Dendritic cell treated with granulocyte-macrophage colony-stimulating factor and Interleukin-4, amounts not matched to agents 40 ng/mL and 50 ng/mL, for 4 days (primary cell): ENCODE results near the gene DNAJC15.
A peak's percentile ranks its signal among the peaks of the same experiment; 100 is the strongest.
"Not testable (repeated sequence)": the region's sequence is repeated elsewhere in the genome, so short reads cannot be mapped to it uniquely, and the experiment has no call there.

Experiments used
- H3K27ac Mint-ChIP-seq: one replicate; pipeline ENCODE4 v1.8.0; 2022; ENCODE audit warnings: mild to moderate bottlenecking, mixed read lengths
- H3K27me3 Mint-ChIP-seq: one replicate; pipeline ENCODE4 v1.8.0; 2022; ENCODE audit warnings: mild to moderate bottlenecking, mixed read lengths
- H3K36me3 Mint-ChIP-seq: one replicate; pipeline ENCODE4 v1.8.0; 2022; ENCODE audit warnings: low read depth, mixed read lengths
- H3K4me1 Mint-ChIP-seq: one replicate; pipeline ENCODE4 v1.8.0; 2022; ENCODE audit warnings: low read depth, mixed read lengths
- H3K4me3 Mint-ChIP-seq: one replicate; pipeline ENCODE4 v1.8.0; 2022; ENCODE audit warnings: mild to moderate bottlenecking, moderate library complexity, mixed read lengths
- H3K9me3 Mint-ChIP-seq: one replicate; pipeline ENCODE4 v1.8.0; 2022; ENCODE audit warnings: mixed read lengths
- intact Hi-C: fragments of 100-400 bp; cut with micrococcal nuclease; formaldehyde crosslinking; loops from one replicate; pipeline ENCODE4 v1.15.0; 2022

Gene DNAJC15

DNA sequence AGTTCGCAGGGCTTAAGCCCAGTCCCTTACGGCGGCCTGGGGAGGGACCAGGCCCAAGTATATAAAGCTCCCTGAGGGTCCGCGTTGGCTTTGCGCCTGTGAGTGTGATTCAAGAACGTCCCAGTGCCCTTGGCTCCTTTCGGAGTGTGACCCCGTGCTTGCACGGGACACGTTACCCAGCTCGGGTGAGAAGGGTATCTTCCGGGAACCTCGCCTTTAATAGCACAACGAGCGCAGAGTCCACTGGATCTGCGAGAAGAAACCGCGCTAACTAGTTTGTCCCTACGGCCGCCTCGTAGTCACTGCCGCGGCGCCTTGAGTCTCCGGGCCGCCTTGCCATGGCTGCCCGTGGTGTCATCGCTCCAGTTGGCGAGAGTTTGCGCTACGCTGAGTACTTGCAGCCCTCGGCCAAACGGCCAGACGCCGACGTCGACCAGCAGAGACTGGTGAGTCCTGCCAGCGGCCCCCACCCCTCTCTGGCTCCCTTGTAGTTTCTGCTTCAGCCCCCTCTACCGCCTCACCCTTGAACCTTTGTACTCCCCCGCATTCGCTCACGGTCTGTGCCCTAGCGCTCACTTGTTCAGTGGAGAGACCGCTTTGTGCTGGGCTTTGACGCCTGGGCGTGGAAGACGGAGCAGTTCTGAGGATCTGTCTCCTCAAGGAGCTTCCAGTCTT, at the start of gene DNAJC15:
DNAJC15 (plus strand) TSS at position 298 of the 675 bp plus-strand sequence; CDS start at position 339, 41 bp downstream.
- Mint-ChIP-seq H3K9me3 (no peaks in the 10 kb centered on the region), H3K36me3 (peaks cover 20% of the 10 kb centered on the region), H3K4me3 (peak within 1 kb of the TSS; percentile 96), H3K27ac (peak within 1 kb of the TSS; percentile 98), H3K27me3 (no peaks in the 10 kb centered on the region), H3K4me1 (peaks cover 37% of the 10 kb centered on the region)
- intact Hi-C loops: loop anchor here (2.0 kb wide), 2 partner anchors 27 to 53 kb away; no protein-coding TSS in a partner anchor

GRCh38 chr13:42976066-42976465, 47.3 kb upstream of the DNAJC15 start:
- Mint-ChIP-seq H3K27me3 (no peaks in the 10 kb centered on the region), H3K36me3 (peaks cover 23% of the 10 kb centered on the region), H3K27ac (no peak overlapping the region), H3K9me3 (peaks cover 6% of the 10 kb centered on the region), H3K4me3 (no peak overlapping the region), H3K4me1 (no peaks in the 10 kb centered on the region)
- intact Hi-C loops: no loop called here

- H3K4me1 Mint-ChIP-seq: no peaks in the 10 kb centered on the region
- H3K9me3 Mint-ChIP-seq: peaks cover 6% of the 10 kb centered on the region
- intact Hi-C loops: no loop called here
- no peak overlapping the region for H3K27ac Mint-ChIP-seq
- H3K4me3 Mint-ChIP-seq: no peak overlapping the region
- peaks cover 23% of the 10 kb centered on the region for H3K36me3 Mint-ChIP-seq
- no peaks in the 10 kb centered on the region for H3K27me3 Mint-ChIP-seq
These were observed 46.1 kb upstream of the DNAJC15 start for GRCh38 chr13:42977219-42977659.

GRCh38 chr13:42981317-42981716, 42.1 kb upstream of the DNAJC15 start:
- H3K4me1 Mint-ChIP-seq: peaks cover 18% of the 10 kb centered on the region
- no peak overlapping the region for H3K4me3 Mint-ChIP-seq
- H3K27ac Mint-ChIP-seq: no peak overlapping the region

GRCh38 chr13:42981853-42982252, 41.5 kb upstream of the DNAJC15 start:
- H3K4me1 Mint-ChIP-seq: peaks cover 20% of the 10 kb centered on the region
- intact Hi-C loops: no loop called here
- H3K4me3 Mint-ChIP-seq: no peak overlapping the region
- H3K27me3 Mint-ChIP-seq: no peaks in the 10 kb centered on the region
- H3K9me3 Mint-ChIP-seq: peaks cover 6% of the 10 kb centered on the region
- H3K27ac Mint-ChIP-seq: no peak overlapping the region
- H3K36me3 Mint-ChIP-seq: peaks cover 23% of the 10 kb centered on the region

More at GRCh38 chr13:42981317-42981716, 42.1 kb upstream of the DNAJC15 start:
- Mint-ChIP-seq H3K36me3 (peaks cover 23% of the 10 kb centered on the region), H3K27me3 (no peaks in the 10 kb centered on the region), H3K9me3 (peaks cover 6% of the 10 kb centered on the region)
- intact Hi-C loops: no loop called here

GRCh38 chr13:42984026-42984425, 39.4 kb upstream of the DNAJC15 start:
- peaks cover 6% of the 10 kb centered on the region for H3K9me3 Mint-ChIP-seq
- no peaks in the 10 kb centered on the region for H3K27me3 Mint-ChIP-seq
- H3K4me1 Mint-ChIP-seq: peaks cover 20% of the 10 kb centered on the region
- intact Hi-C loops: no loop called here
- no peak overlapping the region for H3K27ac Mint-ChIP-seq
- H3K36me3 Mint-ChIP-seq: peaks cover 23% of the 10 kb centered on the region
- no peak overlapping the region for H3K4me3 Mint-ChIP-seq

GRCh38 chr13:42984691-42985090, 38.7 kb upstream of the DNAJC15 start:
- no peak overlapping the region for H3K4me3 Mint-ChIP-seq
- H3K9me3 Mint-ChIP-seq: peaks cover 6% of the 10 kb centered on the region
- no peaks in the 10 kb centered on the region for H3K27me3 Mint-ChIP-seq
- intact Hi-C loops: no loop called here
- peaks cover 21% of the 10 kb centered on the region for H3K36me3 Mint-ChIP-seq
- H3K4me1 Mint-ChIP-seq: peaks cover 20% of the 10 kb centered on the region
- H3K27ac Mint-ChIP-seq: peak overlapping the region; percentile 16

GRCh38 chr13:42985312-42986175, 37.8 kb upstream of the DNAJC15 start:
- Mint-ChIP-seq H3K4me3 (no peak overlapping the region), H3K27me3 (no peaks in the 10 kb centered on the region), H3K9me3 (peaks cover under 1% of the 10 kb centered on the region), H3K4me1 (peaks cover 27% of the 10 kb centered on the region), H3K36me3 (peaks cover 13% of the 10 kb centered on the region), H3K27ac (no peak overlapping the region)
- intact Hi-C loops: no loop called here

DNA sequence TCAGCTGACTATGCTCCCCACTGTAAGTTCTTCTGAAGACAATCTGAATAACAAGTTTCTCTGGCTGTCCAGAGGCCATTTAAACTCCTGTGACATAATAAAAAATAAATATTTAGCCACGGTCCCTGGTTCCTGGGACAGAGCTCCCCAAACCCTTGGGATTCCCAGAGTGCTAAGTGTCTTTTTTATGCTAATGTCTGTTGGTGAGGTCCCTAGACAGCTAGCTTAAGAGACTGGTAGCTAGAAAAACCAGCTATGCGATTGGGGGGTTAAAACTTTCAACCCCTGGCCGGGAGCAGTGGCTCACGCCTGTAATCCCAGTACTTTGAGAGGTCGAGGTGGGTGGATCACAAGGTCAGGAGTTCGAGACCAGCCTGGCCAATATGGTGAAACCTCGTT, 37.2 kb upstream of the DNAJC15 start:
- Mint-ChIP-seq H3K36me3 (peaks cover 13% of the 10 kb centered on the region), H3K27me3 (no peaks in the 10 kb centered on the region), H3K9me3 (no peaks in the 10 kb centered on the region), H3K27ac (no peak overlapping the region), H3K4me3 (no peak overlapping the region), H3K4me1 (peaks cover 32% of the 10 kb centered on the region)
- intact Hi-C loops: no loop called here

DNA sequence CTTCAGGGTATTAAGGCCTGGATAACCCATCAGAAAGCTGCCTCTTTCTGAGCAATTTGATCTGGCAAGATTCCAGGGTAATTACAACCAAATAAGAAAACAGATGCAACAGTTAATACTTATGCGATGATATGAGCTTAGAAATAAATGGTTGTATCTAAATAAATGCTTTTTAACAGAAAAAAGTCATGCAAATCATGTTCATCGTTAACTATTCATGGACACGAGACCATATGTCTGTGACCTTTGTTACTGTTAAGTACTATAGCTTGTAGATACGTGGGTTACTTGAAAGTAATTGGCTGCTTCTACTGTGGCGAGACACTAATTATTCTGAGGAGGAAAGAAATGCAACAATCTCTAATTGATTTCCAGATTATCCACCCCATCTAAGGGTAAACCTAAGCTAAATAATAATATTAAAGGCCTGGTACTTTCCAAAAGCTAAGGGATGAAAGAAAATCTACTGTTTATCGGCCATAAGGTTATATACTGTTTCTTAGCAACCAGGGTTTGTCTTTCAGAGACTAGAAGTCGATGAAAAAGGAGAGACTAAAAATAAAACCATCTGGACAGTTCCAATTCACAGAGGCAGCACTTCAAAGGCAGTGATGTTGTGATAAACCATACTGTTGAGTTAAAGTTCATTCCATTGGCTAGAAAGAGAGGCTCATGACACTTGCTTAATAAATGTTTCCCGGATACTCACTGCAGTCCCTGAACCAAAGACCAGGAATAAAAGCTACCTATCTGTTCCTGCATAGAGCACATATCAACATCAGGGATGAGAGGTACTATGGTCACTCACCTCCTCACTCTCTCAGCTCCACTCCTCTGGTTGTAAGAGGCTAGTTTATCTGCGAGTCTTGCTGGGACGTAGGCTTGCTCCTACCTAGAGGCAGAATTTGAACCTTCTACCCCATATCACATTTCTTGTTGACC, 32.8 kb upstream of the DNAJC15 start:
- Mint-ChIP-seq H3K36me3 (peaks cover 12% of the 10 kb centered on the region), H3K4me3 (peak overlapping the region; percentile 96), H3K9me3 (no peaks in the 10 kb centered on the region), H3K27ac (peak overlapping the region; percentile 98), H3K4me1 (peaks cover 36% of the 10 kb centered on the region), H3K27me3 (no peaks in the 10 kb centered on the region)
- intact Hi-C loops: loop anchor here (5.0 kb wide), 1 partner anchor 57 kb away; no protein-coding TSS in a partner anchor

GRCh38 chr13:42991233-42991897, 32.0 kb upstream of the DNAJC15 start:
- H3K27me3 Mint-ChIP-seq, H3K9me3 Mint-ChIP-seq, H3K36me3 Mint-ChIP-seq: not testable (repeated sequence)
- peak overlapping the region; percentile 98 for H3K27ac Mint-ChIP-seq
- peak overlapping the region; percentile 96 for H3K4me3 Mint-ChIP-seq
- intact Hi-C loops: loop anchor here (5.0 kb wide), 1 partner anchor 56 kb away; no protein-coding TSS in a partner anchor
- peaks cover 35% of the 10 kb centered on the region for H3K4me1 Mint-ChIP-seq

DNA sequence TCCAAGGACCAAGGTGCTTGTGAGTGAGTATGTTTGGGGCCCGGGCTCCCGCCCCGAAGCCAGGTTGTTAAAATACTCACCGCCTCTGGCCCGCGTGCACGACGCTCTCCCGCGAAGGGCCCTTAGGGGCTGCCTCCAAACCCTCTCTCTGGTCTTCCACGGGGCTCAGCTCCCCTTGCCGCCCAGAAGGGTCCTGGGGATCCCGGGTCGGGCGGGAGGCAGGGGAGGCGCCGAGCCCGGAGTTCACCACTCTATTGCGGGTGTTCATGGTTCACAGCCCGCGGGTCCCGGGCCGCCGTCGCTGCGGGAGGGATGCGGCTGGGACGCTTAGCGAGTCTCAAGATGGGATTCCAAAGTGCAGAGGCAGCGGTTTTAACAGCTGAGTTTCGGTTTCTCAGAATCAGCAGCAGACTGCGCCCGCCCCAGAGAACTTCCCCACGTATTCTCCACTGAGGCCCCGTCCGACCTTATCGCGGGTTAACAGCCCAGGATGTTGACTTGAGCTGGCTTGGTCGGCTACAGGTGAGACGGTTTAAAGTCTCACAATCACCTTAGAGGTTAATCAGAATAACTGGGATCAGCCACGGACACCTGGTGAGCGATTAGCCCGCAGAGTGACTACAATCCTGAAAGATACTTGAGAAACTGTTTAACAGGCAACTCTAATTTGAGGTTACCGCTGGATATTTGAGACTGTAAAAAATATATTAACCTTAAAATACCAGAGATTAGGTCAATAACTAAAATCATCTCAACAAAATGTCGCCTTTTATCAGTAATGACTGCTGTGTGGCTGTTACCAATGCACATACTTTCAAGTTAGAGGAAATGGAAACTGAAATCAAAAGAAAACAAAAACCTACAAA, 31.3 kb upstream of the DNAJC15 start, which contains the start of gene EPSTI1:
EPSTI1 (minus strand) TSS at position 344 of the 866 bp plus-strand sequence; CDS start at position 268, 76 bp downstream.
- Mint-ChIP-seq H3K27ac (peak within 1 kb of the TSS; percentile 98), H3K4me1 (peaks cover 38% of the 10 kb centered on the region), H3K36me3 (peaks cover 7% of the 10 kb centered on the region), H3K4me3 (peak within 1 kb of the TSS; percentile 96), H3K9me3 (no peaks in the 10 kb centered on the region), H3K27me3 (no peaks in the 10 kb centered on the region)
- intact Hi-C loops: loop anchor here (5.0 kb wide), 1 partner anchor 55 kb away; no protein-coding TSS in a partner anchor
